Fibroblast of the aortic adventitia (primary cell): Measurements from ENCODE around the gene FOLR1. TPM values are rescaled to one million over a fixed set of nuclear protein-coding genes. Genes with fewer than 3 reads are reported as not detected.

ENCODE experiments used
- DNase-seq: peaks from one replicate; pipeline ENCODE4 v3.0.0-alpha.2; 2010; ENCODE audit warnings: low read depth
- H3K4me3 ChIP-seq: 2 replicates; pipeline ENCODE4 v1.5.1; 2011; ENCODE audit warnings: low read depth, mild to moderate bottlenecking, control low read depth, low read length, moderate library complexity
- total RNA-seq: library from RNA; depleted of rRNA; stranded (reverse); fragments of >200 nt; gene quantifications from 2 replicates; pipeline ENCODE4 v1.2.3, GENCODE V29; 2012; ENCODE audit warnings: low replicate concordance
- TF ChIP-seq, protein P1 (sequence below): IDR thresholded peaks from 2 replicates; pipeline ENCODE4 v1.5.1; 2011; ENCODE audit warnings: mild to moderate bottlenecking, low read length, control low read depth, inconsistent platforms; ENCODE audit not compliant: insufficient read depth

The FOLR1 gene
- total RNA-seq, 1 donor, result 0.18 TPM

DNA sequence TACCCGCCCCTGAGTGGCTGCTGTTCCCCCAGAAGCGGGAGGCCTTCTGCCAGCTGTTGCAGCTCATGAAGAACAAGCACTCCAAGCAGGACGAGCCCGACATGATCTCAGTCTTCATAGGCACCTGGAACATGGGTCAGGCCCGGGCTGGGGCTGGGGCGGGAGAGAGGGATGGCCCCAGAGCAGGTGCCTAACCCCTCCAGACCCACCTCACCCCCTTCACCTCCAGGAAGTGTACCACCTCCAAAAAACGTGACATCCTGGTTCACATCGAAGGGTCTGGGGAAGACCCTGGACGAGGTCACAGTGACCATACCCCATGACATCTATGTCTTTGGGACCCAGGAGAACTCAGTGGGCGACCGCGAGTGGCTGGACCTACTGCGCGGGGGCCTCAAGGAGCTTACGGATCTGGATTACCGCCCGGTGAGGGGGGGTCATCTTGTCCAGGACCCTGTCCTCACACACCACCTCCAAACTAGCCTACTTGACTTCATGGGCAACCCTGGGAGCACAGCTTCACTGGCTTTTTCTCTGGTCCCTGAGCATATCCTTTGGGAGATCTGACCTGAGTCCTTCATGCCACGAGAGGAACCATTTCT lies 38.9 kb downstream of the FOLR1 start:
- no peak for DNase-seq
- H3K4me3 ChIP-seq, result no peak overlapping the region
- TF ChIP-seq, protein P1, sequence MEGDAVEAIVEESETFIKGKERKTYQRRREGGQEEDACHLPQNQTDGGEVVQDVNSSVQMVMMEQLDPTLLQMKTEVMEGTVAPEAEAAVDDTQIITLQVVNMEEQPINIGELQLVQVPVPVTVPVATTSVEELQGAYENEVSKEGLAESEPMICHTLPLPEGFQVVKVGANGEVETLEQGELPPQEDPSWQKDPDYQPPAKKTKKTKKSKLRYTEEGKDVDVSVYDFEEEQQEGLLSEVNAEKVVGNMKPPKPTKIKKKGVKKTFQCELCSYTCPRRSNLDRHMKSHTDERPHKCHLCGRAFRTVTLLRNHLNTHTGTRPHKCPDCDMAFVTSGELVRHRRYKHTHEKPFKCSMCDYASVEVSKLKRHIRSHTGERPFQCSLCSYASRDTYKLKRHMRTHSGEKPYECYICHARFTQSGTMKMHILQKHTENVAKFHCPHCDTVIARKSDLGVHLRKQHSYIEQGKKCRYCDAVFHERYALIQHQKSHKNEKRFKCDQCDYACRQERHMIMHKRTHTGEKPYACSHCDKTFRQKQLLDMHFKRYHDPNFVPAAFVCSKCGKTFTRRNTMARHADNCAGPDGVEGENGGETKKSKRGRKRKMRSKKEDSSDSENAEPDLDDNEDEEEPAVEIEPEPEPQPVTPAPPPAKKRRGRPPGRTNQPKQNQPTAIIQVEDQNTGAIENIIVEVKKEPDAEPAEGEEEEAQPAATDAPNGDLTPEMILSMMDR, result no peak

DNA sequence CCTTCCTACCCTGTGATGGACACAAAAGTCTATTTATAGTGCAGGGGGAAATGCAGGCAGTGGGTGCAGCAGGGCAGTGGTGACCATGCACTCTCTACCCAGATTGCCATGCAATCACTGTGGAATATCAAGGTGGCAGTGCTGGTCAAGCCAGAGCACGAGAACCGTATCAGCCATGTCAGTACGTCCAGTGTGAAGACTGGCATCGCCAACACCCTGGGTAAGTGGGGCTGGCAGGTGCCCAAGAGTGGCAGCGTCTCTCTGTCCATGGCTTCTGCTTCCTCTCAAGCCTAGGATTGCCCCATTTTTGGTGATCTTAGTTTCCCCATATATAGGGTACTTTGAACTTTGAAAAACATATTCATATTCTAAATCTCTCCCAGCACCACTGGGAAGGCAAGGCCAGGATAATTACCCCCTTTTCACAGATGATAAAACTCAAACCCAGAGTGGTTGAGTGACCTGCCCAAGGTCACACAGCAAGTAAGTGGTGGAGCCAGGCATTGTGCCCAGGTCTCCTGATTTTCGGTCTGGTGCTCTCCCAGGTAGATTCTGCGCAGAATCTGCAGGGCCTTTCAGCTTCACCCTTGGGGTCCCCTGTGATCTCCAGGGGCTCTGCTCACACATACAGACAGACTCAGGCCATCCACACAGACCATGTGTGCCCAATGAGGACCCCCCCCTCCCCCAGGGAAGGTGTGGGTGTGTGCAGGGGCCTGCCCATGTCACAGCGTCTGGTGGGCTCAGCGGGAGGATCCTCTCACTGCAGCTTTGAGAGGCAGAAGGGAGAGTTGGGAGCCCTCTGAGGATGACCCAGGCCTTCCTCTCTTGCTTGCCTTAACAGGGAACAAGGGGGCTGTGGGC lies 39.7 kb downstream of the FOLR1 start:
- DNase-seq, result no peak
- no peak overlapping the region for H3K4me3 ChIP-seq
- TF ChIP-seq, protein P1, result no peak

DNA sequence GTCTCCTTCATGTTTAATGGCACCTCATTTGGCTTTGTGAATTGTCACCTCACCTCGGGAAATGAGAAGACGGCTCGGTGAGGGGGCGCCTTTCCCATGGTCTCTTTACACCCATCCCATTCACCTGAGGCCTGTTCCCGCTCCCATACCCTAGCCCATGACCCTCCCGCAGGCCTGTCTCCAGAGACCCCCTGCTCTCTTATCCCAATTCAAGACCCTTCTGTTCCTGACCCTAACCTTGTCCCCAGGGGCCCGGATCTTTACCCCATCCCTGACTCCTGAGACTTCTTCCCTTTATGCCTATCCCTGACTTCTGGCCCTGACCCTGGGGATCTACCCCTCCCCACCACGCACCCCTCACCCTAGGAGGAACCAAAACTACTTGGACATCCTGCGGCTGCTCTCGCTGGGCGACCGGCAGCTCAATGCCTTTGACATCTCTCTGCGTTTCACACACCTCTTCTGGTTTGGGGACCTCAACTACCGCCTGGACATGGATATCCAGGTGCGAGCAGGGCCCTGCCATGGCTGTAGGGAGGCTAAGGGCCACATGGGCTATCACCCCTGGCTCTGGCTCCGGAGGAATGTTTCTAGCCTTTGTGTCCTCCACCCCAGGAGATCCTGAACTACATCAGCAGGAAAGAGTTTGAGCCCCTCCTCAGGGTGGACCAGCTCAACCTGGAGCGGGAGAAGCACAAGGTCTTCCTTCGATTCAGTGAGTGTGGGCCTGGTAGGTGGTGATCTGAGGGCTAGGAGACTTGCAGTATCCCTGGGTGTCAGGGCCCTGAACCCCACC lies 40.5 kb downstream of the FOLR1 start:
- DNase-seq, result no peak
- TF ChIP-seq, protein P1, result no peak
- H3K4me3 ChIP-seq, result no peak overlapping the region

DNA sequence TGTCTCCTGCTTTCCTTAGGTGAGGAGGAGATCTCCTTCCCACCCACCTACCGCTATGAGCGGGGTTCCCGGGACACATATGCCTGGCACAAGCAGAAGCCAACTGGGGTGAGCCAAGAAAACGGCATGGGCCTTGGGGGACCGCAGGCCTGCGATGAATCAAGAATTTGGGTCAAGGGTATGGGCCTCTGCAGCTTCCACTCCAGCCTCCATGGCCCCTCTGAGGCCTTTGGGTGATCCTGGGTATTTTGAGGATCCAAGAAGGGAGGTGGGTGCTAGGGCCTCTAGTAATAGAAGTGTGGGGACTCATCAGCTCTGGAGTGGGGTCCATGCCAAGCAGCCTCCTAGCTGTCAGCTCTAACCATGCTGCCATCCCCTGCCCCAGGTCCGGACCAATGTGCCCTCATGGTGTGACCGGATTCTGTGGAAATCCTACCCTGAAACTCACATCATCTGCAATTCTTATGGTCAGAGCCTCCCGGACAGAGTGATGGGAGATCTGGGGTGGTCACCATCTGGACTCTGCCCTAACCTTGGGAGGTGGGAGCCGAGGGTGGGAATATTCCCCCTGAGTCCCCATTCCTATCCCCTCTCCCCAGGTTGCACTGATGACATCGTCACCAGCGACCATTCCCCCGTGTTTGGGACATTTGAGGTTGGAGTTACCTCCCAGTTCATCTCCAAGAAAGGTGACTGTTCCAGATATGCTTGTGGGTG lies 41.3 kb downstream of the FOLR1 start:
- no peak overlapping the region for H3K4me3 ChIP-seq
- TF ChIP-seq, protein P1, result no peak
- no peak for DNase-seq

DNA sequence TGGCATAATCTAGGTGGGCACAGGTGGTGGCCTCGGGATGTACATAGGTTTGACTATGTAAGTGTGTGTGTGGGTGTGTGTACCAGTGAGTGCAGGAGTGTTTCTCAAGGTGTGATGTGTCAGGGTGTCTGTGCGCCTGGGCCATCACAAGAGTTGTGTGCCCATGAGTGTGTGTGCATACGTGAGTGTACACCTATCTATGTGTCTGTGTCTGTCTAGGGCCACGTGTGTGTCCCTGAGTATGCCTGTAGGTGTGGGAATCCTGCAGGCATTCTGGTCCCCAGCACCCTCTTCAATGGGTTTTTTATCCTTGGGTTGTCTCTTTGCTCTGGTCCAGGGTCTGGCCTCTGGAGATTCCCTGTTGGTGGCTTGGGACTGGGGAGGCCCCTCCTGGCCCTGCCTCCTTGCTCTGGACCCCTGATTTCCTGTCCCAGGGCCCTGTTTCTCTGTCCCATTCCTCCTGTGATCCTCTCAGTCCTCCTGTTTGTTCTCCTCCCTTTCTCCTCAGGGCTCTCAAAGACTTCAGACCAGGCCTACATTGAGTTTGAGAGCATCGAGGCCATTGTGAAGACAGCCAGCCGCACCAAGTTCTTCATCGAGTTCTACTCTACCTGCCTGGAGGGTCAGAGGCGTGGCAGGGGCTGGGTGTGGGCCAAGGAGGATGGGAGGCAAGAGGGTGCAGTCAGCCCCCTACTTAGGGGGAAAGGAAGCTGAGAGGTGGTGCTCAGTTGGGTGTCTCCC lies 42.0 kb downstream of the FOLR1 start:
- DNase-seq, result no peak
- no peak overlapping the region for H3K4me3 ChIP-seq
- TF ChIP-seq, protein P1, result no peak

DNA sequence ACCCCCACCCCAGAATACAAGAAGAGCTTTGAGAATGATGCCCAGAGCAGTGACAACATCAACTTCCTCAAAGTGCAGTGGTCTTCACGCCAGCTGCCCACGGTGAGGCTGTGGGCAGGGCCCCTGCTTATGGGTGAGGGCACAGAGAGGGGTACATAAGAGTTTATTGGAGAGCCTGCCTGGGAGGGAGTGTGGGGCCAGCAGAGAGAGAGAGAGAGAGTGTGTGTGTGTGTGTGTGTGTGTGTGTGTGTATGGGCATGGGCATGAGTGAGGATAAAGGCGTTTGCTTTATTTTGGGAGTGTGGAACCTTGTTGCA lies 42.5 kb downstream of the FOLR1 start:
- H3K4me3 ChIP-seq, result no peak overlapping the region
- no peak for DNase-seq
- TF ChIP-seq, protein P1, result no peak
